ENCODE results near the gene VWA5B1.

VWA5B1 gene

DNA sequence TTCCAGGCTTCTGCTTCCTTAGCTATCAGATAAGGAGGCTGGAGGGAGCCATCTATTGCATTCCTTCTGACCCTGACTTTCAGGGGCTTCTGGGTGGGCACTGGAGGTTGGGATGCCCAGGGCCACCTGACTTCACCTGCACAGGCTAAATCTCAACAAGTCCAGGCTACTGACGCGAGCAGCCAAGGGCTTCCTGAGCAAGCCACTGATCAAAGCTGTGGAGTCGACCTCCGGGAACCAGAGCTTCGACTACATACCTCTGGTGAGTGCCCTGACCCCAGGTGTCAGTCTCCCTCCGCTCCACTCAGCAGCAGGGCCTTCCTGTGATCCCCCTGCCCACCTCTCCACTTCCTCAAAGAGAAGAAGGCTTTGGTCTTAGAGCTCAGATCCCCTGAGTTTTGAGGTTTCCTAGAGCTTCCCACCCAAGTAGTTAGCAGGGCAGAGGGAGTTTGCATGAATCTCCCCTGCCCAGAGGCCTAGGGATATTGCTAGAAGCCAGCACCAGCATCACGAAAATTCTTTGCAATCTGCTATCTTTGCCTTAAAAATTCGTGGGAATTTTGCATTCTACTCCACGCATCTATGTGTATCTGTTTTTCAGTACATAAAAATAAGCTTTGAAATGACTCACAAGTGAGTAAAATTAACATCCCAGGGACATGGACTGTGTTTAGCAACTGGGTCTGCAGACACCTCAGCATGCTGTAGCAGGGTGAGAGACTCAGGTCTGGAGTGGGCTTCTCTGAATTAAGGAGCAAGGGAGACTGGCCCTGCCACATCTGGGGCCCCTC lies 61.4 kb downstream of the VWA5B1 start:
- H3K4me3 ChIP-seq (ENCODE audit: low read depth, low read length) = no peak overlapping the region
- TF ChIP-seq, protein P1, sequence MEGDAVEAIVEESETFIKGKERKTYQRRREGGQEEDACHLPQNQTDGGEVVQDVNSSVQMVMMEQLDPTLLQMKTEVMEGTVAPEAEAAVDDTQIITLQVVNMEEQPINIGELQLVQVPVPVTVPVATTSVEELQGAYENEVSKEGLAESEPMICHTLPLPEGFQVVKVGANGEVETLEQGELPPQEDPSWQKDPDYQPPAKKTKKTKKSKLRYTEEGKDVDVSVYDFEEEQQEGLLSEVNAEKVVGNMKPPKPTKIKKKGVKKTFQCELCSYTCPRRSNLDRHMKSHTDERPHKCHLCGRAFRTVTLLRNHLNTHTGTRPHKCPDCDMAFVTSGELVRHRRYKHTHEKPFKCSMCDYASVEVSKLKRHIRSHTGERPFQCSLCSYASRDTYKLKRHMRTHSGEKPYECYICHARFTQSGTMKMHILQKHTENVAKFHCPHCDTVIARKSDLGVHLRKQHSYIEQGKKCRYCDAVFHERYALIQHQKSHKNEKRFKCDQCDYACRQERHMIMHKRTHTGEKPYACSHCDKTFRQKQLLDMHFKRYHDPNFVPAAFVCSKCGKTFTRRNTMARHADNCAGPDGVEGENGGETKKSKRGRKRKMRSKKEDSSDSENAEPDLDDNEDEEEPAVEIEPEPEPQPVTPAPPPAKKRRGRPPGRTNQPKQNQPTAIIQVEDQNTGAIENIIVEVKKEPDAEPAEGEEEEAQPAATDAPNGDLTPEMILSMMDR (IDR thresholded peaks at IDR 0.05; ENCODE audit: low read depth, low read length, missing control alignments) = no peak
- DNase-seq (ENCODE audit: low read depth) = no peak

DNA sequence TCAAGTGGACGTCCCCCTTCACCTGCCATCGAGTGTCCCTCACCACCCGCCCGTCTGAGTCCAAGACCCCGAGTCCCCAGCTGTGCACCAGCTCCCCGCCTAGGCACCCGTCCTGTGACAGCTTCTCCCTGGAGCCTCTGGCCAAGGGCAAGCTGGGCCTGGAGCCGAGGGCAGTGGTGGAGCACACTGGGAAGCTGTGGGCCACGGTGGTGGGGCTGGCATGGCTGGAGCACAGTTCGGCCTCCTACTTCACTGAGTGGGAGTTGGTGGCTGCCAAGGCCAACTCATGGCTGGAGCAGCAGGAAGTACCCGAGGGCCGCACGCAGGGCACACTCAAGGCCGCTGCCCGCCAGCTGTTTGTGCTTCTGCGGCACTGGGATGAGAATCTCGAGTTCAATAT lies 63.2 kb downstream of the VWA5B1 start:
- H3K4me3 ChIP-seq (ENCODE audit: low read depth, low read length) = no peak overlapping the region
- no peak for DNase-seq (ENCODE audit: low read depth)
- TF ChIP-seq, protein P1 (IDR thresholded peaks at IDR 0.05; ENCODE audit: low read depth, low read length, missing control alignments) = no peak

DNA sequence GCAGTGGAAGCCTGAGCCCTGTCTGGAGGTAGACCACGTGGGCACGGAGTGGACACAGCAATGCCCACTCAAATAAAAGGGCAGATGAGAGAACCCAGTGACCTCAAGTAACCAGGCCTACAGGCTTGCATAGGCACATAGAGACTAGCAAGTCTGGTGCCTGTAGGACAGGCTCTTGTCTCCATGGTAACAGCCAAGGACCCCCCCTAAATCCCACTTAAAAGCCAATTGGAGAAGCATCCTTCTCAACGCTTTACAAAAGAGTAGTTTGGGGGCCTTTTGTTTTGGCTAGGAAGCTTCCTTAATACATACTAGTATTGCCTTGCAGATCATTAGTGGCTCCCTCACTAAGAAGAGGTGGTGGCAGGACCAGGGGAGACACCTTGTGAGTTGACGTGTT lies 63.9 kb downstream of the VWA5B1 start:
- TF ChIP-seq, protein P1 (IDR thresholded peaks at IDR 0.05; ENCODE audit: low read depth, low read length, missing control alignments) = no peak
- H3K4me3 ChIP-seq (ENCODE audit: low read depth, low read length) = no peak overlapping the region
- no peak for DNase-seq (ENCODE audit: low read depth)

DNA sequence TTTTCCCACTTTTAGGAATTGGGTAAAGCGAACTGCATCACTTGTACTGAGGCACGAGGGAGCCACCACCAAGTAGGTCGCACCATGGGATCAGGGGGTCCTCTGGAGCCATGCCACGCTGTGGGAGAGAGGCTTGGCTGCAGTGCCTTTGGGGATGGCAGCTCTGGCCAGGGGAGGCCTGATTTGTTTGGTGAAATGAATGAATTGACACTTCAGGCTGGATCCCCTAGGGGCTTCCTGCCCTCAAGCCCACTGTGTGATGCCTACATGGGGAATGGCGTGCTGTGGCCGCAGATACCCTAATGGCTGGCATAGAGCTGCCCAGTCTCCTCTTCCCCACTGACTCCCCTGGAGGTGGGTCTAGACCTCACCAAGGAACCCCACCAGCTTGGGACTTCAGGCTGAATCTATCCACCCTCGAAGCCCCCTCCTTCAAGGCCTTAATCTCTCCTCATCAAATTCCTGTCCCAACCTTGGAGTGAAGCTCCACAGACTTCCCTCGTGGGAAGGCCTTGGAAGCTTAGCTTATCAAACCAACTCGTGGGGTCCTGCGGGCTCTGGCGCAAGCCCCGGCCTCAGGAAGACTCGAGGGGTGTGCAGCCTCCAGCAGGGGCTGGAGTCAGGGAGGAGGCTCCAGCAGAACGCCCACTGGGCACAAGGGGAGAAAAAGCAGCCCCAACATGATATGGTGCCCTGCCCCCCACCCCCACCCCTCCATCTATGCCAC lies 64.6 kb downstream of the VWA5B1 start:
- no peak for DNase-seq (ENCODE audit: low read depth)
- TF ChIP-seq, protein P1 (IDR thresholded peaks at IDR 0.05; ENCODE audit: low read depth, low read length, missing control alignments) = no peak
- H3K4me3 ChIP-seq (ENCODE audit: low read depth, low read length) = no peak overlapping the region

DNA sequence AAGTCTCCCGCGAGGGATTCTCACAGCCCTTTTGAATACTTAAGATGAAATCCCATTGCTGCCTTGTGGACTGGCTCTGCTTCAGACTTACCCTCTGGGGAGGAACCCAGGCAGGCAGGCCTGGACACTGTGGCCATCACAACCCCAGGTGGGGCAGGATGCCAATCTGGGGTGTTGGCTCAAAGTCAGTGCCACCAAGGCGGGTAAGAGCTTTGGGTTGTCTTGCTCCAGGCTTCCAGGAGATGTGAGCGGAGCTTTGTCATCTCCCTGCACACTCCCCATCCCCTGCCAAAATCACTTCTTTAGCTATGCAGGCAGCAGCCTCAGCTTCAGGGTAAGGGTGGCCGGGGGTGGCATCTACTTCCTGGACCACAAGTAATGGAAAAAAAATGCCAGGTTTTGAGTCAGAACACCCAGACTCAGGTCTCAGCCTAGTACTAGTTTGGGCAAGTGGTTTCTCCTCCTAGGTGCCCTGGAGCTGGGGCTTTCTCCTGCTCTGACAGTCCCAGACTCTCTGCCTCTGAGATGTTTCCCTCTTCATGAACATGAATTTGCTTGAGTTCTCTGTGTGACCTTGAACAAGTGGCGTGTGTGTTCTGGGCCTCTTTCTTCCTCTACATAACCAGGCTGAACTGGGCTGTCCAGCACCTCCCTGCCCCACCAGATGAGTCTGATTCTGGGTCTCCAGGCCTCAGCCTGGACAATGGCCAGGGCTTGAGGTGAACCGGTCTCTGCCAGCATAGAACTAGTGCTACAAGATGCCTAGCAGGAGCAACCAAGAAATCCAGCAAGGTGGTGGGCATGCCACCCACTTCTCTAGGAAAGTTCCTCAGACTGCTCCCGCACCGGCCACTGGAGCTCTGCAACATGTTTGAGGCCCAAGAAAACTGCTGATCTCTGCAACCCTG lies 65.4 kb downstream of the VWA5B1 start:
- no peak overlapping the region for H3K4me3 ChIP-seq (ENCODE audit: low read depth, low read length)
- DNase-seq (ENCODE audit: low read depth) = no peak
- TF ChIP-seq, protein P1 (IDR thresholded peaks at IDR 0.05; ENCODE audit: low read depth, low read length, missing control alignments) = no peak

DNA sequence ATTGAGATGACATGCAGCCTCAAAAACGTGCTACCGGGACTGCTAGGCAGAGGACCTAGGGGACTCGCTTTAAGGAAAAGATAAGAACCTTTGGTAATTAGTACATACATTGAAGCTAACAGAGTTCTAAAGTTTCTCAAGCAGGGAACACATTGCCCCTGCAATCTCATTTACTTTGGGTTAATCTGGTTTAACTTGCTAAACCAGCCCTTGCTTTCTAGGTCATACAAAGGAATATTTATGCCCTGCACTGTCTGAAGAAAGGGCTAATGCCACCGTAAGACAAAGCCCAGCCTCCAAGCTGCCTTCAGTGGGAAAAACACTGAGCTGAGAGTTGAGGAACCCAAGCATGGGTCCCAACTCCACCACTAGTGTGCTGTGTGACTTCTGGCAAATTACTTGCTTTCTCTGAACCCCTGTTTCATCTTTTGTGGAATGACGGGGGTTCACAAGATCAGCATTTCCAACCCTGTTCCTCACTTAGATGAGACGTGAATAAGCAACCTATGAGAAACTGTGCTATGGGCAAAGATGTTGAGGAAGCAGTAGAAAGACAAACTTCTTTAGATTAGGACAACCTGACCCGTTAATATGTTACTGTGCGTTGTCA lies 66.3 kb downstream of the VWA5B1 start:
- H3K4me3 ChIP-seq (ENCODE audit: low read depth, low read length) = no peak overlapping the region
- DNase-seq (ENCODE audit: low read depth) = no peak

More for the DNA sequence above, 66.3 kb downstream of the VWA5B1 start:
- TF ChIP-seq, protein P1 (IDR thresholded peaks at IDR 0.05; ENCODE audit: low read depth, low read length, missing control alignments) = no peak

Measured in GM12864 (cell line).